Measurements from ENCODE around the gene PRR16. TPM values are rescaled to one million over a fixed set of nuclear protein-coding genes. Genes with fewer than 3 reads are reported as not detected.

Gene PRR16
- total RNA-seq, result 13.2 and 26.3 TPM in 2 replicates

GRCh38 chr5:120463991-120464626, at the start of gene PRR16:
Gene PRR16 (plus strand): TSS chr5:120464300.

Small RNA genes lying within 50 kb of the gene (small RNA-seq; reads per million reads assigned to genes)
- gene PRELID3BP8 (not detected), gene RNU4-69P (not detected)
